ENCODE data around the gene PEPD.
"Not testable (repeated sequence)": the region's sequence is repeated elsewhere in the genome, so short reads cannot be mapped to it uniquely, and the experiment has no call there.

The PEPD gene

GRCh38 chr19:33562636-33563035, 41.0 kb upstream of the PEPD start:
- no peak overlapping the region for H3K9ac ChIP-seq (ENCODE audit: low read length)
- H2BK5ac ChIP-seq (ENCODE audit: low read depth, low read length, poor library complexity, severe bottlenecking): no peak overlapping the region
- no peaks in the 10 kb centered on the region for H3K4me1 ChIP-seq (ENCODE audit: control insufficient read depth, insufficient read depth, low read depth, low read length)
- no peaks in the 10 kb centered on the region for H3K79me1 ChIP-seq (replicated peaks; ENCODE audit: low read length, poor library complexity, severe bottlenecking)
- no peak overlapping the region for H3K4me3 ChIP-seq (ENCODE audit: insufficient read depth in 1 of 2, low read depth in 1 of 2, low read length in 2 of 2)
- no peak overlapping the region for H3K23ac ChIP-seq (ENCODE audit: low read length in 2 of 2)
- H3K4ac ChIP-seq (ENCODE audit: low read depth in 1 of 2, low read length in 2 of 2): no peak overlapping the region
- H4K8ac ChIP-seq (ENCODE audit: low read length): no peak overlapping the region
- H3K27me3 ChIP-seq (ENCODE audit: control insufficient read depth in 1 of 2, insufficient read depth in 1 of 2, low read length in 2 of 2): peaks cover 0 to 19% of the 10 kb centered on the region in 2 experiments
- no peak overlapping the region for H3K18ac ChIP-seq (ENCODE audit: low read depth in 1 of 2, low read length in 2 of 2)
- H2AFZ ChIP-seq (ENCODE audit: low read depth, low read length): no peak overlapping the region
- H3K14ac ChIP-seq (ENCODE audit: low read length in 2 of 2): no peak overlapping the region
- no peak overlapping the region for H2BK120ac ChIP-seq (ENCODE audit: low read depth, low read length)
- no peak overlapping the region for H2BK12ac ChIP-seq (ENCODE audit: low read length in 2 of 2)
- H2AK5ac ChIP-seq (ENCODE audit: low read length, severe bottlenecking): no peak overlapping the region
- H3K27ac ChIP-seq (ENCODE audit: low read length, poor library complexity, severe bottlenecking): no peak overlapping the region
- H3K4me2 ChIP-seq (ENCODE audit: low read length, poor library complexity, severe bottlenecking): no peak overlapping the region
- H3K36me3 ChIP-seq (ENCODE audit: control insufficient read depth in 1 of 2, insufficient read depth in 2 of 2, low read depth in 1 of 2, low read length in 2 of 2): no peaks in the 10 kb centered on the region
- 81% methylated on average over 7 of the region's 7 CpGs for WGBS
- DNase-seq: no peak
- H2BK15ac ChIP-seq (ENCODE audit: low read depth, poor library complexity, severe bottlenecking): no peak overlapping the region
- no peaks in the 10 kb centered on the region for H3K9me3 ChIP-seq (ENCODE audit: control insufficient read depth, low read length)
- H4K91ac ChIP-seq (ENCODE audit: low read length): no peak overlapping the region

GRCh38 chr19:33561666-33562065, 40.1 kb upstream of the PEPD start:
- H2AK5ac ChIP-seq (ENCODE audit: low read length, severe bottlenecking); H4K8ac ChIP-seq (ENCODE audit: low read length); H2BK120ac ChIP-seq (ENCODE audit: low read depth, low read length); H3K4me3 ChIP-seq (ENCODE audit: insufficient read depth in 1 of 2, low read depth in 1 of 2, low read length in 2 of 2); H3K79me1 ChIP-seq (replicated peaks; ENCODE audit: low read length, poor library complexity, severe bottlenecking); H3K18ac ChIP-seq (ENCODE audit: low read depth in 1 of 2, low read length in 2 of 2); H3K36me3 ChIP-seq (ENCODE audit: control insufficient read depth in 1 of 2, insufficient read depth in 2 of 2, low read depth in 1 of 2, low read length in 2 of 2); H3K27ac ChIP-seq (ENCODE audit: low read length, poor library complexity, severe bottlenecking); H3K4me2 ChIP-seq (ENCODE audit: low read length, poor library complexity, severe bottlenecking); H2BK15ac ChIP-seq (ENCODE audit: low read depth, poor library complexity, severe bottlenecking); H3K14ac ChIP-seq (ENCODE audit: low read length in 2 of 2); H3K23ac ChIP-seq (ENCODE audit: low read length in 2 of 2); H4K91ac ChIP-seq (ENCODE audit: low read length); H3K4me1 ChIP-seq (ENCODE audit: control insufficient read depth, insufficient read depth, low read depth, low read length); H2AFZ ChIP-seq (ENCODE audit: low read depth, low read length); H3K9me3 ChIP-seq (ENCODE audit: control insufficient read depth, low read length); H2BK12ac ChIP-seq (ENCODE audit: low read length in 2 of 2); H3K4ac ChIP-seq (ENCODE audit: low read depth in 1 of 2, low read length in 2 of 2); DNase-seq; H3K9ac ChIP-seq (ENCODE audit: low read length); H2BK5ac ChIP-seq (ENCODE audit: low read depth, low read length, poor library complexity, severe bottlenecking): not testable (repeated sequence)
- WGBS: 87% methylated on average over 3 of the region's 5 CpGs
- peaks cover 0 to 22% of the 10 kb centered on the region in 2 experiments for H3K27me3 ChIP-seq (ENCODE audit: control insufficient read depth in 1 of 2, insufficient read depth in 1 of 2, low read length in 2 of 2)

- H2BK5ac ChIP-seq (ENCODE audit: low read depth, low read length, poor library complexity, severe bottlenecking): no peak overlapping the region
- no peaks in the 10 kb centered on the region for H3K79me1 ChIP-seq (replicated peaks; ENCODE audit: low read length, poor library complexity, severe bottlenecking)
- no peak overlapping the region for H3K4me3 ChIP-seq (ENCODE audit: insufficient read depth in 1 of 2, low read depth in 1 of 2, low read length in 2 of 2)
- H4K8ac ChIP-seq (ENCODE audit: low read length): no peak overlapping the region
- no peaks in the 10 kb centered on the region for H3K4me1 ChIP-seq (ENCODE audit: control insufficient read depth, insufficient read depth, low read depth, low read length)
- no peak overlapping the region for H3K14ac ChIP-seq (ENCODE audit: low read length in 2 of 2)
- no peak overlapping the region for H2AFZ ChIP-seq (ENCODE audit: low read depth, low read length)
- no peak overlapping the region for H3K18ac ChIP-seq (ENCODE audit: low read depth in 1 of 2, low read length in 2 of 2)
- H3K27me3 ChIP-seq (ENCODE audit: control insufficient read depth in 1 of 2, insufficient read depth in 1 of 2, low read length in 2 of 2): peaks cover 0 to 22% of the 10 kb centered on the region in 2 experiments
- DNase-seq: no peak
- no peaks in the 10 kb centered on the region for H3K9me3 ChIP-seq (ENCODE audit: control insufficient read depth, low read length)
- no peaks in the 10 kb centered on the region for H3K36me3 ChIP-seq (ENCODE audit: control insufficient read depth in 1 of 2, insufficient read depth in 2 of 2, low read depth in 1 of 2, low read length in 2 of 2)
- no peak overlapping the region for H3K4me2 ChIP-seq (ENCODE audit: low read length, poor library complexity, severe bottlenecking)
- H2AK5ac ChIP-seq (ENCODE audit: low read length, severe bottlenecking): no peak overlapping the region
- H3K23ac ChIP-seq (ENCODE audit: low read length in 2 of 2): no peak overlapping the region
- H3K9ac ChIP-seq (ENCODE audit: low read length): no peak overlapping the region
- H2BK12ac ChIP-seq (ENCODE audit: low read length in 2 of 2): no peak overlapping the region
- no peak overlapping the region for H3K4ac ChIP-seq (ENCODE audit: low read depth in 1 of 2, low read length in 2 of 2)
- no peak overlapping the region for H2BK120ac ChIP-seq (ENCODE audit: low read depth, low read length)
- no peak overlapping the region for H4K91ac ChIP-seq (ENCODE audit: low read length)
- H2BK15ac ChIP-seq (ENCODE audit: low read depth, poor library complexity, severe bottlenecking): no peak overlapping the region
- no peak overlapping the region for H3K27ac ChIP-seq (ENCODE audit: low read length, poor library complexity, severe bottlenecking)
- WGBS: 89% methylated on average over 6 of the region's 6 CpGs
These were observed 39.7 kb upstream of the PEPD start for GRCh38 chr19:33561261-33561660.

- DNase-seq: no peak
- no peaks in the 10 kb centered on the region for H3K9me3 ChIP-seq (ENCODE audit: control insufficient read depth, low read length)
- no peak overlapping the region for H3K4ac ChIP-seq (ENCODE audit: low read depth in 1 of 2, low read length in 2 of 2)
- H2AFZ ChIP-seq (ENCODE audit: low read depth, low read length): no peak overlapping the region
- no peaks in the 10 kb centered on the region for H3K79me1 ChIP-seq (replicated peaks; ENCODE audit: low read length, poor library complexity, severe bottlenecking)
- no peak overlapping the region for H2BK5ac ChIP-seq (ENCODE audit: low read depth, low read length, poor library complexity, severe bottlenecking)
- no peak overlapping the region for H2BK15ac ChIP-seq (ENCODE audit: low read depth, poor library complexity, severe bottlenecking)
- no peak overlapping the region for H2BK120ac ChIP-seq (ENCODE audit: low read depth, low read length)
- no peak overlapping the region for H3K27ac ChIP-seq (ENCODE audit: low read length, poor library complexity, severe bottlenecking)
- no peak overlapping the region for H3K9ac ChIP-seq (ENCODE audit: low read length)
- no peaks in the 10 kb centered on the region for H3K36me3 ChIP-seq (ENCODE audit: control insufficient read depth in 1 of 2, insufficient read depth in 2 of 2, low read depth in 1 of 2, low read length in 2 of 2)
- no peak overlapping the region for H4K91ac ChIP-seq (ENCODE audit: low read length)
- H3K4me2 ChIP-seq (ENCODE audit: low read length, poor library complexity, severe bottlenecking): no peak overlapping the region
- no peak overlapping the region for H4K8ac ChIP-seq (ENCODE audit: low read length)
- H2AK5ac ChIP-seq (ENCODE audit: low read length, severe bottlenecking): no peak overlapping the region
- H3K27me3 ChIP-seq (ENCODE audit: control insufficient read depth in 1 of 2, insufficient read depth in 1 of 2, low read length in 2 of 2): peaks cover 0 to 14% of the 10 kb centered on the region in 2 experiments
- H3K18ac ChIP-seq (ENCODE audit: low read depth in 1 of 2, low read length in 2 of 2): no peak overlapping the region
- H3K14ac ChIP-seq (ENCODE audit: low read length in 2 of 2): no peak overlapping the region
- WGBS: 91% methylated on average over 8 of the region's 8 CpGs
- H3K23ac ChIP-seq (ENCODE audit: low read length in 2 of 2): no peak overlapping the region
- no peak overlapping the region for H2BK12ac ChIP-seq (ENCODE audit: low read length in 2 of 2)
- H3K4me1 ChIP-seq (ENCODE audit: control insufficient read depth, insufficient read depth, low read depth, low read length): no peaks in the 10 kb centered on the region
- H3K4me3 ChIP-seq (ENCODE audit: insufficient read depth in 1 of 2, low read depth in 1 of 2, low read length in 2 of 2): no peak overlapping the region
These were observed 38.4 kb upstream of the PEPD start for GRCh38 chr19:33559996-33560395.

All from mesenchymal stem cell (in vitro differentiated cells and primary cell).